Pancreas (tissue), 10 donors: ENCODE measurements around the gene PPP1R16B. TPM values are rescaled to one million over a fixed set of nuclear protein-coding genes. Genes with fewer than 3 reads are reported as not detected.

Experiments
- ATAC-seq, 4 donors: fragments of 200-7000 bp; cut with Tn5 transposase; one replicate each; pipeline versions ENCODE4 v1.8.0 to v1.9.1; 2020; ENCODE audit warnings: mild to moderate bottlenecking in 4 of 4, moderate library complexity in 4 of 4
- DNase-seq, 6 donors: peaks; one replicate each; pipeline ENCODE4 v3.0.0-alpha.2; 2020
- FAIRE-seq: peaks from 2 replicates; lab custom pipeline; 2012; peaks lifted over from hg19 to GRCh38; lab: Jason Lieb, UNC
- H3K27ac ChIP-seq, 4 donors: fragments of 200-600 bp; sonication (generic); 1 replicate in 3 of 4; 2 replicates in 1 of 4; pipeline versions ENCODE4 v1.5.0 to v1.8.0; 2020
- H3K27me3 ChIP-seq, 4 donors: fragments of 200-600 bp; one replicate each; pipeline ENCODE4 v1.8.0; 2021
- H3K36me3 ChIP-seq, 3 donors: fragments of 200-600 bp; sonication (generic) in 1 of 3; one replicate each; pipeline versions ENCODE4 v1.5.0 to v1.8.0; 2020 to 2021
- H3K4me1 ChIP-seq, 3 donors: fragments of 200-600 bp; one replicate each; pipeline ENCODE4 v1.8.0; 2021
- H3K4me3 ChIP-seq, 4 donors: fragments of 200-600 bp; sonication (generic) in 2 of 4; one replicate each; pipeline versions ENCODE4 v1.5.0 to v1.8.0; 2020 to 2021
- H3K9me3 ChIP-seq, 4 donors: fragments of 200-600 bp; one replicate each; pipeline ENCODE4 v1.8.0; 2021
- WGBS, 2 donors: extraction: QIAGEN DNeasy Blood & Tissue Kit; methylation state at CpG; one replicate each; pipeline ENCODE4 v1.1.7; 2013; 5-methylcytosine and 5-hydroxymethylcytosine counted together
- intact Hi-C, 3 donors: fragments of 100-400 bp; cut with DNase I; formaldehyde crosslinking; loops; one replicate each; pipeline versions ENCODE4 v1.11.1 to v1.14.2; 2022
- polyA plus RNA-seq, 2 donors: library from polyadenylated mRNA; stranded (reverse); fragments of 200-250 nt; gene quantifications; one replicate each; pipeline ENCODE4 v1.2.3, GENCODE V29; 2013
- total RNA-seq, 6 donors: library from RNA; stranded (reverse); fragmentation: NEBNext Ultra II Directional in 4 of 6; extraction: Animal tissue kit (Norgen Biotek cat#: 25700) in 4 of 6; gene quantifications; one replicate each; pipeline versions ENCODE4 v1.2.1 to v1.2.4, GENCODE V29; 2021 to 2023
- TF ChIP-seq, protein P1 (sequence below), 4 donors: fragments of 200-600 bp; sonication (generic) in 3 of 4; IDR thresholded peaks; one replicate each; pipeline versions ENCODE4 v1.5.0 to v1.8.0; 2021; ENCODE audit warnings: antibody characterized with exemption in 4 of 4
- donor health status: healthy with polysubstance abuse.
- donor health status: DM: no; HTN: no; CAD: no; lungs with moderate emphysema.
- donor health status: DM: no; HTN: no; CAD: no.
- donor health status: control.
- donor health status: control.
- donor health status: Bipolar disorder and iron deficiency.
- donor health status: DM: yes; HTN: yes; CAD: no.
- donor health status: DM: no; HTN: no; CAD: no.
- donor health status: DM: no; HTN: no; CAD: no.
- donor health status: DM: yes; HTN: yes; CAD: no.

Gene PPP1R16B
- total and polyA plus RNA-seq, 8 donors = 1.0 to 2.7 (median 1.3) TPM

DNA sequence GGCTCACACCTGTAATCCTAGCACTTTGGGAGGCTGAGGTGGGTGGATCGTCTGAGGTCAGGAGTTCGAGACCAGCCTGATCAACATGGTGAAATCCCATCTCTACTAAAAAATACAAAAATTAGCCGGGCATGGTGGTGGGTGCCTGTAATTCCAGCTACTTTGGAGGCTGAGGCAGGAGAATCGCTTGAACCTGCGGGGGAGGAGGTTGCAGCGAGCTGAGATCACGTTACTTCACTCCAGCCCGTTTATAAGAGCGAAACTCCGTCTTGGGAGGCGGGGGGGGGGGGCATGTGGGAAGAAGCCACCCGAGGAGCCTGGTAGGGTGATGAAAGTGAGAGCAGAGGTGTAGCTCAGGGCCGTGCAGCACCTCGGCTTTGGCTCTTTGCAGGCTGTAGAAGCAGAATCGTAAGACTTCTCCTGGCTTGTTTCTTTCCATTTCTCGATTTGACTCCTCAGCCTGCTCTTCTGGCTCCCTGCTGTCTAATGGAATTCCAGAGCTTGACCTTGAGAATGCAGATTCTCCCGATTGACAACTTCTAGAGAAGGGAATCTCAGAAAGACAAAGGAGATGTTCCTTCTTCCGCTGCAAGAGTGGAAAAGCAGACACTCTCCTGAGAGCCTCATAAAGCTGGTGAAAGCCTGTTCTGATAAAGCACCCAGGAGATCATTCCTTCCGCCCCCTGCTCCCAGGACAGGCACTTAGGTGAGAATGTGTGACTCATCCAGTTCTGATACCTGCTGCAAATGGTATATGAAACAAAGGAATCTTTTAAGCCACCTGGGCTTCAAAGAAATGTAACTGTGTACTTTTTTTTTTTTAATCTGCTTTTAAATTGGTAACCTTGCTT, 26.0 kb upstream of the PPP1R16B start:
- Histone ChIP-seq H3K27me3 (no peaks in the 10 kb centered on the region), H3K9me3 (no peaks in the 10 kb centered on the region), H3K36me3 (no peaks in the 10 kb centered on the region), H3K4me3 (no peak overlapping the region), H3K27ac (no peak overlapping the region), H3K4me1 (no peaks in the 10 kb centered on the region)
- DNase-seq (no peak), FAIRE-seq (no peak), ATAC-seq (peak in 1 of 4 donors; percentile 37)
- WGBS, 2 donors = 69 to 70% methylated on average over 19 of the region's 19 CpGs
- intact Hi-C loops = no loop called here
- TF ChIP-seq, protein P1, sequence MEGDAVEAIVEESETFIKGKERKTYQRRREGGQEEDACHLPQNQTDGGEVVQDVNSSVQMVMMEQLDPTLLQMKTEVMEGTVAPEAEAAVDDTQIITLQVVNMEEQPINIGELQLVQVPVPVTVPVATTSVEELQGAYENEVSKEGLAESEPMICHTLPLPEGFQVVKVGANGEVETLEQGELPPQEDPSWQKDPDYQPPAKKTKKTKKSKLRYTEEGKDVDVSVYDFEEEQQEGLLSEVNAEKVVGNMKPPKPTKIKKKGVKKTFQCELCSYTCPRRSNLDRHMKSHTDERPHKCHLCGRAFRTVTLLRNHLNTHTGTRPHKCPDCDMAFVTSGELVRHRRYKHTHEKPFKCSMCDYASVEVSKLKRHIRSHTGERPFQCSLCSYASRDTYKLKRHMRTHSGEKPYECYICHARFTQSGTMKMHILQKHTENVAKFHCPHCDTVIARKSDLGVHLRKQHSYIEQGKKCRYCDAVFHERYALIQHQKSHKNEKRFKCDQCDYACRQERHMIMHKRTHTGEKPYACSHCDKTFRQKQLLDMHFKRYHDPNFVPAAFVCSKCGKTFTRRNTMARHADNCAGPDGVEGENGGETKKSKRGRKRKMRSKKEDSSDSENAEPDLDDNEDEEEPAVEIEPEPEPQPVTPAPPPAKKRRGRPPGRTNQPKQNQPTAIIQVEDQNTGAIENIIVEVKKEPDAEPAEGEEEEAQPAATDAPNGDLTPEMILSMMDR (IDR thresholded peaks at IDR 0.05) = no peak

GRCh38 chr20:38782275-38782674, 23.2 kb upstream of the PPP1R16B start:
- FAIRE-seq = no peak
- 50% methylated on average over 3 of the region's 3 CpGs for WGBS, 2 donors
- TF ChIP-seq, protein P1 (IDR thresholded peaks at IDR 0.05) = no peak

DNA sequence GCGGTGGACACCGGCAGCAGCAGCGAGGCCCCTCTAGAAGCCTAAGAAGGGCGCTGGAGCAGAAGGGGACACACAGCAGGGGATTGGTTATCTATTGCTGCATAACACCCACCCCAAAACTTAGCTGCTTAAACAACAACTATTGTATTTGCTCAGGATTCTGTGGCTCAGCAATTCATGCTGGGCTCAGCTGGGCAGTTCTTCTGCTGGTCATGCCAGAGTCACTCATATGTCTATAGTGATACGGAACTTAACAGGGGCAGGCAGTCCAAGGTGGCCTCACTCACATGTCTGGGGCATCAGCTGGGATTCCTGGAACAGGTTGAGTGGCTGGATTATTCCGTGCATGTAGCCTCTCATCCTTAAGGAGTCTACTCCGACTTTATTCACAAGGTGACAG, 17.6 kb upstream of the PPP1R16B start:
- H3K27me3 ChIP-seq = no peaks in the 10 kb centered on the region
- no peaks in the 10 kb centered on the region for H3K36me3 ChIP-seq
- TF ChIP-seq, protein P1 (IDR thresholded peaks at IDR 0.05) = no peak
- no peaks in the 10 kb centered on the region for H3K9me3 ChIP-seq
- no peak for ATAC-seq
- no peak for FAIRE-seq
- H3K27ac ChIP-seq = no peak overlapping the region
- intact Hi-C loops = no loop called here
- DNase-seq = no peak
- no peak overlapping the region for H3K4me3 ChIP-seq
- no peaks in the 10 kb centered on the region for H3K4me1 ChIP-seq
- WGBS, 2 donors = 93 to 94% methylated on average over 7 of the region's 7 CpGs

More at GRCh38 chr20:38782275-38782674, 23.2 kb upstream of the PPP1R16B start:
- no peaks in the 10 kb centered on the region for H3K4me1 ChIP-seq
- H3K9me3 ChIP-seq = no peaks in the 10 kb centered on the region
- H3K27ac ChIP-seq = no peak overlapping the region
- ATAC-seq (no peak), DNase-seq (no peak)
- no peaks in the 10 kb centered on the region for H3K27me3 ChIP-seq
- intact Hi-C loops = no loop called here
- H3K4me3 ChIP-seq = no peak overlapping the region
- no peaks in the 10 kb centered on the region for H3K36me3 ChIP-seq

DNA sequence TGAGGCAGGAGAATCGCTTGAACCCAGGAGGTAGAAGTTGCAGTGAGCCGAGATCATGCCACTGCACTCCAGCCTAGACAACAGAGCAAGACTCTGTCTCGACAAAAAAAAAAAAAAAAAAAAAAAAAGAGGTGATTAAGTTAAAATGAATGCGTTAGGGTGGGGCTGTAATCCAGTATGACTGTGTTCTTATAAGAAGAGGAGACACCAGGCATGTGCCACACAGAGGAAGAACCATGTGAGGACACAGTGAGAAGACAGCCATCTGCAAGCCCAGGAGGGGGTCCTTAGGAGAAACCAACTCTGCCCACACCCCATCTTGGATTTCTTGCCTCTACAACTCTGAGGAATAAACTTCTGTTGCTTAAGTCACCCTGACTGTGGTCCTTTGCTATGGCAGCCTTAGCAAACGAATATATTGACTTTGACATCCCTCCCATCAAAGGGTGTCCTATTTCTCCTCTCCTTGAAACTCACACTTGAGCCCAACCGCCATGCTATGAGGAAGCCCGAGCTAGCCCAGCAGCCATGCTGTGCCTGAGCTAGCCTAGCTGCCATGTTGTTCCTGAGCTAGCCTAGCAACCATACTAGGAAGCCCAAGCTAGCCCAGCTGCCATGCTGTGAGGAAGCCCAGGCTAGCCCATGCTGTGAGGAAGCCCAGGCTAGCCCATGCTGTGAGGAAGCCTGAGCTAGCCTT, 15.8 kb upstream of the PPP1R16B start:
- Histone ChIP-seq H3K4me1 (no peaks in the 10 kb centered on the region), H3K36me3 (no peaks in the 10 kb centered on the region), H3K9me3 (no peaks in the 10 kb centered on the region), H3K4me3 (no peak overlapping the region), H3K27me3 (no peaks in the 10 kb centered on the region), H3K27ac (no peak overlapping the region)
- DNase-seq (no peak), FAIRE-seq (no peak), ATAC-seq (no peak)
- intact Hi-C loops = no loop called here
- TF ChIP-seq, protein P1 (IDR thresholded peaks at IDR 0.05) = no peak
- WGBS, 2 donors = 75 to 78% methylated on average over 7 of the region's 7 CpGs
